OCI-LY7 (cell line): ENCODE results near the gene PRKN. TPM values are rescaled to one million over a fixed set of nuclear protein-coding genes. Genes with fewer than 3 reads are reported as not detected.

Experiments
- BruUV-seq: library from RNA; stranded (reverse); fragments of 400-500 nt; replicated peaks from 2 replicates; lab custom pipeline; 2021; lab: Mats Ljungman, UMichigan
- CTCF ChIA-PET: fragments of 300-600 bp; sonication (Branson Sonifier 250); formaldehyde crosslinking; loops from one replicate; lab custom pipeline; 2022; ENCODE audit warnings: antibody characterized with exemption; ENCODE audit not compliant: unreplicated experiment; lab: Charles Lee
- POLR2A ChIA-PET: fragments of 300-600 bp; sonication (Branson Sonifier 250); formaldehyde crosslinking; loops from one replicate; lab custom pipeline; 2022; ENCODE audit warnings: antibody characterized with exemption; lab: Charles Lee
- DNase-seq: peaks from one replicate; pipeline ENCODE4 v3.0.0-alpha.2; 2015; ENCODE audit warnings: low spot score
- H2AFZ ChIP-seq: fragments of 200-600 bp; sonication (generic), shearing (Covaris generic); 2 replicates; pipeline ENCODE4 v1.6.1; 2014; ENCODE audit warnings: mild to moderate bottlenecking, antibody characterized with exemption, low read length, moderate library complexity
- H3K27ac ChIP-seq: fragments of 200-600 bp; sonication (generic); 2 replicates; pipeline ENCODE4 v1.5.1; 2014; ENCODE audit warnings: mixed run types, low read depth, mild to moderate bottlenecking, moderate library complexity, low read length, inconsistent platforms; ENCODE audit not compliant: poor library complexity, severe bottlenecking
- H3K36me3 ChIP-seq: fragments of 200-600 bp; sonication (generic); 2 replicates; pipeline ENCODE4 v1.6.1; 2014; ENCODE audit warnings: mild to moderate bottlenecking, antibody characterized with exemption, low read length, moderate library complexity, mixed read lengths; ENCODE audit not compliant: insufficient read depth
- H3K4me1 ChIP-seq: fragments of 200-600 bp; sonication (generic); 2 replicates; pipeline ENCODE4 v1.5.1; 2014; ENCODE audit warnings: mild to moderate bottlenecking, low read length; ENCODE audit not compliant: insufficient read depth, poor library complexity, severe bottlenecking
- H3K4me2 ChIP-seq: fragments of 200-600 bp; sonication (generic); 2 replicates; pipeline ENCODE4 v1.6.1; 2014; ENCODE audit warnings: mild to moderate bottlenecking, low read length
- H3K4me3 ChIP-seq: fragments of 200-600 bp; sonication (generic); 2 replicates; pipeline ENCODE4 v1.5.1; 2014; ENCODE audit warnings: mild to moderate bottlenecking, low read depth, low read length; ENCODE audit not compliant: poor library complexity, severe bottlenecking
- H3K79me2 ChIP-seq: fragments of 200-600 bp; sonication (generic); 2 replicates; pipeline ENCODE4 v1.6.1; 2016; ENCODE audit warnings: low read depth, mild to moderate bottlenecking, low read length, moderate library complexity, mixed read lengths; ENCODE audit not compliant: insufficient read depth
- H3K9me2 ChIP-seq: fragments of 200-600 bp; sonication (generic); 2 replicates; pipeline ENCODE4 v1.6.1; 2016; ENCODE audit warnings: mild to moderate bottlenecking, low read length, mixed read lengths; ENCODE audit not compliant: insufficient read depth
- H3K9me3 ChIP-seq: fragments of 200-600 bp; sonication (generic); 2 replicates; pipeline ENCODE4 v1.6.1; 2014; ENCODE audit warnings: mild to moderate bottlenecking, mixed run types, low read length, mixed read lengths
- H4K20me1 ChIP-seq: fragments of 200-600 bp; sonication (generic); 2 replicates; pipeline ENCODE4 v1.6.1; 2014; ENCODE audit warnings: mild to moderate bottlenecking, antibody characterized with exemption, low read length, moderate library complexity, mixed read lengths; ENCODE audit not compliant: insufficient read depth
- EZH2phosphoT487 ChIP-seq: fragments of 200-600 bp; sonication (generic); IDR thresholded peaks from 2 replicates; pipeline ENCODE4 v1.6.1; 2018; ENCODE audit warnings: low read depth, borderline replicate concordance, mild to moderate bottlenecking, mixed run types, antibody characterized with exemption, low read length, moderate library complexity, mixed read lengths
- intact Hi-C: fragments of 100-400 bp; cut with micrococcal nuclease; formaldehyde crosslinking; loops from one replicate; pipeline ENCODE4 v1.10.0; 2022; ENCODE audit not compliant: unreplicated experiment
- total RNA-seq, 2 experiments: library from RNA; depleted of rRNA in 1 of 2; stranded (reverse); fragments of >200 nt in 1 of 2; shearing (Covaris generic) in 1 of 2; gene quantifications; 2 replicates each; pipeline ENCODE4 v1.2.3, GENCODE V29; 2014 to 2022
- TF ChIP-seq, protein P1 (sequence below): fragments of 200-600 bp; sonication (generic); conservative IDR thresholded peaks from 2 replicates; pipeline ENCODE4 v1.5.1; 2014; ENCODE audit warnings: mild to moderate bottlenecking, antibody characterized with exemption, low read length, moderate library complexity, mixed read lengths

The PRKN gene
- total RNA-seq, 2 experiments from 2014 or later, result 1.3 to 2.0 TPM

DNA sequence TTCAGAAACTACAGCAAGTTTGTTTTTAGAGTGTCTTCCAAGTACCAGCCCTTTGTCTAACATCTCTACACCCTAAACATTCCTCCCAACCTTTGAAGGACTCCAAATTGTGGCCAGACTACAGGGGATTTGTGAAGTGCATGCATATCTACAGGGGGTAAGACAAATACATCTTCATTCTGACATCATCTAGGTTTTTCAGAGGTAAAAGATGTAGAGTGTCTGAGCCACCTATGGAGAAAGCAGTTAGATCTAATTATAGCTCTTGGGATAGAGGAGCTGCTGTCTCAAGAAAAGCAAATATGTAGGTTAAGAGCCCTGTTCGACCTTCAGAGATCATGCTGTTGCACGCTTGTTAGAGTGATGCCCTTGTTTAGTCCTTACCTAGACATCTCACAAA is 836.0 kb downstream of the PRKN start:
- no peaks in the 10 kb centered on the region for H4K20me1 ChIP-seq
- no peaks in the 10 kb centered on the region for H3K9me2 ChIP-seq
- ChIA-PET POLR2A (no interaction called here), CTCF (no interaction called here)
- no peaks in the 10 kb centered on the region for H3K36me3 ChIP-seq
- no TSS peak for BruUV-seq
- H3K4me3 ChIP-seq, result no peak overlapping the region
- H3K4me2 ChIP-seq, result no peak overlapping the region
- H3K27ac ChIP-seq, result no peak overlapping the region
- no peak for DNase-seq
- TF ChIP-seq EZH2phosphoT487, result no peak
- TF ChIP-seq, protein P1, sequence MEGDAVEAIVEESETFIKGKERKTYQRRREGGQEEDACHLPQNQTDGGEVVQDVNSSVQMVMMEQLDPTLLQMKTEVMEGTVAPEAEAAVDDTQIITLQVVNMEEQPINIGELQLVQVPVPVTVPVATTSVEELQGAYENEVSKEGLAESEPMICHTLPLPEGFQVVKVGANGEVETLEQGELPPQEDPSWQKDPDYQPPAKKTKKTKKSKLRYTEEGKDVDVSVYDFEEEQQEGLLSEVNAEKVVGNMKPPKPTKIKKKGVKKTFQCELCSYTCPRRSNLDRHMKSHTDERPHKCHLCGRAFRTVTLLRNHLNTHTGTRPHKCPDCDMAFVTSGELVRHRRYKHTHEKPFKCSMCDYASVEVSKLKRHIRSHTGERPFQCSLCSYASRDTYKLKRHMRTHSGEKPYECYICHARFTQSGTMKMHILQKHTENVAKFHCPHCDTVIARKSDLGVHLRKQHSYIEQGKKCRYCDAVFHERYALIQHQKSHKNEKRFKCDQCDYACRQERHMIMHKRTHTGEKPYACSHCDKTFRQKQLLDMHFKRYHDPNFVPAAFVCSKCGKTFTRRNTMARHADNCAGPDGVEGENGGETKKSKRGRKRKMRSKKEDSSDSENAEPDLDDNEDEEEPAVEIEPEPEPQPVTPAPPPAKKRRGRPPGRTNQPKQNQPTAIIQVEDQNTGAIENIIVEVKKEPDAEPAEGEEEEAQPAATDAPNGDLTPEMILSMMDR, result no peak
- H3K4me1 ChIP-seq, result no peaks in the 10 kb centered on the region
- intact Hi-C loops, result no loop called here
- no peak overlapping the region for H2AFZ ChIP-seq
- H3K9me3 ChIP-seq, result no peaks in the 10 kb centered on the region
- no peaks in the 10 kb centered on the region for H3K79me2 ChIP-seq

DNA sequence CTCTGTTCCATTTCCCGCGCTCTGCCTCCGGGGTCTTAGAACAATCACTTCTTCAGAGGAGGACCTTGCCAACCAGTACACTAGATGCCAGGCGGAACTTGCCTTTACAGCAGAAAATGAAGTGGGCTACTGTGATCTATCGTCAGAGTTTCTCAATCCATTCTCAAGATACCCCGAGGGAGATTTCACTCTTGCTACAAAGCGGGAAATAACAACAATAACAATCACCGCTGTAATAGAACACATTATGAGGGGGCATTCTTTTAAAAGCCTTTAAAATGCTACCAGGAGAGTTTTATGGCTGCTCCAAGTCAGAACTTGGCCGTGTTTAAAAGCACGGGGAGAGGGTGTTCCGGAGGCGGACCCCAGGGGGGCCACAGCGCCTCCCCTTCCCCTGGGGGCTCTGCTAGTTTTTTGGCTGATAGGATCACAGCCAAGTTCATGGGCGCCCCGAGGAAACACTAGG is 836.7 kb downstream of the PRKN start:
- intact Hi-C loops, result no loop called here
- no peak overlapping the region for H3K4me3 ChIP-seq

More for the DNA sequence above, 836.7 kb downstream of the PRKN start:
- Histone ChIP-seq H3K4me1 (no peaks in the 10 kb centered on the region), H4K20me1 (no peaks in the 10 kb centered on the region), H3K79me2 (no peaks in the 10 kb centered on the region), H3K9me2 (no peaks in the 10 kb centered on the region), H3K9me3 (no peaks in the 10 kb centered on the region), H3K4me2 (no peak overlapping the region), H3K27ac (no peak overlapping the region), H3K36me3 (no peaks in the 10 kb centered on the region), H2AFZ (no peak overlapping the region)
- TF ChIP-seq, protein P1, result no peak
- TF ChIP-seq EZH2phosphoT487, result no peak
- ChIA-PET POLR2A (no interaction called here), CTCF (no interaction called here)
- DNase-seq, result no peak
- BruUV-seq, result no TSS peak
